Measurements from ENCODE around the gene AGR3. TPM values are rescaled to one million over a fixed set of nuclear protein-coding genes. Genes with fewer than 3 reads are reported as not detected.

AGR3 gene
- total RNA-seq, 1 experiment from 2014 or later: not detected

DNA sequence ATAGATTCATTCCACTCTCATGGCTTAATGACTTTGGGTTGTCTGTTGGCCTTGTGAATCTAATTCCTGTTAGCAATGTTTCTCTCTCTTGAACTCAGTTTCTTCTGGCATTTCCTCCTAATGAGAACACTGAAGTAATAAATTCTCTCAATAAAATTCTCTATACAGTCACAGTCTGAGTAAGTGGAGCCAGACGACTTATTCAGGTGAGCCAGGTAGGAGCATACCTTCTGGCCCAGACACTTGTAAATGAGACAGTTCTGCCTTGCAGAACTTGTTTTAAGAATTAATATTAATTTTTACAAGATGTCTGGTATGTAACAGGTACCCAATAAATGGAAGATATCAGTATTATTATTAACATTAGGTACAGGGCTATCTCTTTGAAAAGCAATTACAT lies 48.4 kb downstream of the AGR3 start:
- Mint-ChIP-seq H3K4me1 (ENCODE audit: insufficient read depth, unreplicated experiment) (no peaks in the 10 kb centered on the region), H3K36me3 (ENCODE audit: insufficient read depth, unreplicated experiment) (no peaks in the 10 kb centered on the region), H3K27me3 (ENCODE audit: insufficient read depth, unreplicated experiment) (no peaks in the 10 kb centered on the region), H3K27ac (ENCODE audit: low read depth, unreplicated experiment) (no peak overlapping the region), H3K9me3 (ENCODE audit: unreplicated experiment) (peaks cover 7% of the 10 kb centered on the region), H3K4me3 (ENCODE audit: unreplicated experiment) (no peak overlapping the region)
- TF ChIP-seq CTCF (IDR thresholded peaks at IDR 0.05; ENCODE audit: unreplicated experiment): no peak
- intact Hi-C loops (cut with micrococcal nuclease): no loop called here
- no TSS peak for BruUV-seq (replicated peaks)
- ChIA-PET CTCF (no interaction called here), POLR2A (interaction anchor here (1.1 kb wide), 1 partner anchor 20 kb away, joined by 4 read pairs; no protein-coding TSS in a partner anchor)
- no peak for DNase-seq (ENCODE audit: unreplicated experiment)

- no peaks in the 10 kb centered on the region for H3K27me3 Mint-ChIP-seq (ENCODE audit: insufficient read depth, unreplicated experiment)
- H3K27ac Mint-ChIP-seq (ENCODE audit: low read depth, unreplicated experiment): no peak overlapping the region
- DNase-seq (ENCODE audit: unreplicated experiment): no peak
- intact Hi-C loops (cut with micrococcal nuclease): no loop called here
- peaks cover 7% of the 10 kb centered on the region for H3K9me3 Mint-ChIP-seq (ENCODE audit: unreplicated experiment)
- H3K4me1 Mint-ChIP-seq (ENCODE audit: insufficient read depth, unreplicated experiment): no peaks in the 10 kb centered on the region
- TF ChIP-seq CTCF (IDR thresholded peaks at IDR 0.05; ENCODE audit: unreplicated experiment): no peak
- H3K4me3 Mint-ChIP-seq (ENCODE audit: unreplicated experiment): no peak overlapping the region
- no peaks in the 10 kb centered on the region for H3K36me3 Mint-ChIP-seq (ENCODE audit: insufficient read depth, unreplicated experiment)
- BruUV-seq (replicated peaks): no TSS peak
- CTCF ChIA-PET: interaction anchor here (0.6 kb wide), 1 partner anchor 20 kb away, joined by 3 read pairs; no protein-coding TSS in a partner anchor
- POLR2A ChIA-PET: interaction anchor here (1.0 kb wide), 1 partner anchor 14 kb away, joined by 3 read pairs; no protein-coding TSS in a partner anchor
Measured at GRCh38 chr7:16826060-16826459, 55.7 kb downstream of the AGR3 start.

GRCh38 chr7:16822029-16822428 lies 59.8 kb downstream of the AGR3 start:
- ChIA-PET POLR2A (no interaction called here), CTCF (interaction anchor here (0.6 kb wide), 1 partner anchor 57 kb away, joined by 3 read pairs; no protein-coding TSS in a partner anchor)
- no peak overlapping the region for H3K4me3 Mint-ChIP-seq (ENCODE audit: unreplicated experiment)
- H3K27ac Mint-ChIP-seq (ENCODE audit: low read depth, unreplicated experiment): no peak overlapping the region
- no peaks in the 10 kb centered on the region for H3K9me3 Mint-ChIP-seq (ENCODE audit: unreplicated experiment)
- H3K36me3 Mint-ChIP-seq (ENCODE audit: insufficient read depth, unreplicated experiment): no peaks in the 10 kb centered on the region
- peaks cover 10% of the 10 kb centered on the region for H3K4me1 Mint-ChIP-seq (ENCODE audit: insufficient read depth, unreplicated experiment)
- DNase-seq (ENCODE audit: unreplicated experiment): no peak
- intact Hi-C loops (cut with micrococcal nuclease): no loop called here
- BruUV-seq (replicated peaks): no TSS peak
- no peak for TF ChIP-seq CTCF (IDR thresholded peaks at IDR 0.05; ENCODE audit: unreplicated experiment)
- H3K27me3 Mint-ChIP-seq (ENCODE audit: insufficient read depth, unreplicated experiment): no peaks in the 10 kb centered on the region

GRCh38 chr7:16818732-16819131 lies 63.1 kb downstream of the AGR3 start:
- H3K36me3 Mint-ChIP-seq (ENCODE audit: insufficient read depth, unreplicated experiment): no peaks in the 10 kb centered on the region
- no peaks in the 10 kb centered on the region for H3K27me3 Mint-ChIP-seq (ENCODE audit: insufficient read depth, unreplicated experiment)
- no peak overlapping the region for H3K27ac Mint-ChIP-seq (ENCODE audit: low read depth, unreplicated experiment)
- BruUV-seq (replicated peaks): no TSS peak
- intact Hi-C loops (cut with micrococcal nuclease): no loop called here
- CTCF ChIA-PET: interaction anchor here (0.9 kb wide), 1 partner anchor 17 kb away, joined by 3 read pairs; no protein-coding TSS in a partner anchor
- TF ChIP-seq CTCF (IDR thresholded peaks at IDR 0.05; ENCODE audit: unreplicated experiment): no peak
- H3K9me3 Mint-ChIP-seq (ENCODE audit: unreplicated experiment): no peaks in the 10 kb centered on the region
- H3K4me3 Mint-ChIP-seq (ENCODE audit: unreplicated experiment): no peak overlapping the region
- POLR2A ChIA-PET: interaction anchor here (0.6 to 0.9 kb wide), 2 partner anchors 19 to 97 kb away, joined by 3 read pairs; no protein-coding TSS in a partner anchor
- DNase-seq (ENCODE audit: unreplicated experiment): no peak
- H3K4me1 Mint-ChIP-seq (ENCODE audit: insufficient read depth, unreplicated experiment): peaks cover 10% of the 10 kb centered on the region

Measured in MCF 10A (cell line).